NCI-H446 (cell line): Measurements from ENCODE around the gene SEMA3E.
"Not testable (repeated sequence)": the region's sequence is repeated elsewhere in the genome, so short reads cannot be mapped to it uniquely, and the experiment has no call there.

Source experiments
- DNase-seq, 2 experiments: peaks; one replicate each; lab custom pipeline; 2025; lab: John Stamatoyannopoulos, UW

The SEMA3E gene

GRCh38 chr7:83648464-83649241 is at the start of gene SEMA3E:
Gene SEMA3E, minus strand, starts transcription at chr7:83649139.
- no peak for DNase-seq

GRCh38 chr7:83697804-83698530 is 49.0 kb upstream of the SEMA3E start:
- DNase-seq, result no peak

GRCh38 chr7:83696101-83696500 is 47.2 kb upstream of the SEMA3E start:
- no peak for DNase-seq

GRCh38 chr7:83695128-83695960 is 46.4 kb upstream of the SEMA3E start:
- no peak for DNase-seq

GRCh38 chr7:83693256-83693655 is 44.3 kb upstream of the SEMA3E start:
- no peak for DNase-seq

GRCh38 chr7:83691095-83691494 is 42.2 kb upstream of the SEMA3E start:
- no peak for DNase-seq

- no peak for DNase-seq
Measured at GRCh38 chr7:83689855-83690254, 40.9 kb upstream of the SEMA3E start.

- no peak for DNase-seq
Measured at GRCh38 chr7:83686416-83686815, 37.5 kb upstream of the SEMA3E start.

GRCh38 chr7:83684928-83685327 is 36.0 kb upstream of the SEMA3E start:
- DNase-seq, result no peak

GRCh38 chr7:83681200-83681778 is 32.4 kb upstream of the SEMA3E start:
- DNase-seq, result no peak

- no peak for DNase-seq
Measured at GRCh38 chr7:83677180-83677866, 28.4 kb upstream of the SEMA3E start.

GRCh38 chr7:83673291-83673690 is 24.4 kb upstream of the SEMA3E start:
- not testable (repeated sequence) for DNase-seq

GRCh38 chr7:83672157-83672556 is 23.2 kb upstream of the SEMA3E start:
- no peak for DNase-seq

- DNase-seq, result no peak
Measured at GRCh38 chr7:83663131-83663530, 14.2 kb upstream of the SEMA3E start.

- DNase-seq, result no peak
Measured at GRCh38 chr7:83658126-83658525, 9.2 kb upstream of the SEMA3E start.

GRCh38 chr7:83655951-83656556 is 7.1 kb upstream of the SEMA3E start:
- peak; percentile 4 to 45 for DNase-seq

- no peak for DNase-seq
Measured at GRCh38 chr7:83652481-83652880, 3.5 kb upstream of the SEMA3E start.

- DNase-seq, result no peak
Measured at GRCh38 chr7:83649701-83650100, 762 bp upstream of the SEMA3E start.

- DNase-seq, result no peak
Measured at GRCh38 chr7:83646027-83646426, 2.9 kb downstream of the SEMA3E start.

- DNase-seq, result no peak
Measured at GRCh38 chr7:83643739-83644138, 5.2 kb downstream of the SEMA3E start.

GRCh38 chr7:83643012-83643411 is 5.9 kb downstream of the SEMA3E start:
- DNase-seq, result no peak
